G401 (cell line): ENCODE results near the gene SLC5A5. TPM values are rescaled to one million over a fixed set of nuclear protein-coding genes. Genes with fewer than 3 reads are reported as not detected.

ENCODE experiments used
- DNase-seq: peaks from one replicate; pipeline ENCODE4 v3.0.0-alpha.2; 2015; ENCODE audit warnings: low spot score
- in situ Hi-C: cut with HindIII; loops from 2 replicates; pipeline ENCODE4 v1.10.0; 2016; ENCODE audit warnings: low sequenced_read_pairs, mixed read lengths
- total RNA-seq: library from RNA; depleted of rRNA; stranded (reverse); fragments of >200 nt; shearing (Covaris generic); gene quantifications from 2 replicates; pipeline ENCODE4 v1.2.3, GENCODE V29; 2014

SLC5A5 gene
- total RNA-seq, 1 experiment from 2014 or later, result 3.2 TPM

GRCh38 chr19:17843908-17844490, 27.7 kb upstream of the SLC5A5 start:
- in situ Hi-C loops, result no loop called here
- no peak for DNase-seq

GRCh38 chr19:17846146-17846545, 25.6 kb upstream of the SLC5A5 start:
- DNase-seq, result no peak
- in situ Hi-C loops, result no loop called here

- in situ Hi-C loops, result no loop called here
- peak; percentile 66 for DNase-seq
These were observed 24.0 kb upstream of the SLC5A5 start, which contains the start of gene JAK3 for GRCh38 chr19:17847538-17848366. TSS of gene JAK3 (minus strand) at chr19:17847982. CDS start at chr19:17844417, 3,565 bp downstream.

GRCh38 chr19:17848595-17849292, 23.0 kb upstream of the SLC5A5 start:
- DNase-seq, result peak; percentile 61

GRCh38 chr19:17854061-17854460, 17.7 kb upstream of the SLC5A5 start:
- in situ Hi-C loops, result no loop called here
- DNase-seq, result no peak

More at GRCh38 chr19:17848595-17849292, 23.0 kb upstream of the SLC5A5 start:
- in situ Hi-C loops, result no loop called here

GRCh38 chr19:17855280-17856152, 16.2 kb upstream of the SLC5A5 start:
- DNase-seq, result peak; percentile 81
- in situ Hi-C loops, result no loop called here

- in situ Hi-C loops, result no loop called here
- peak; percentile 100 for DNase-seq
These were observed 12.0 kb upstream of the SLC5A5 start, which contains the start of gene RPL18A for GRCh38 chr19:17859533-17860330. TSS of gene RPL18A (plus strand) at chr19:17859910. CDS start at chr19:17859957, 47 bp downstream.

- no peak for DNase-seq
- in situ Hi-C loops, result no loop called here
These were observed 11.3 kb upstream of the SLC5A5 start for GRCh38 chr19:17860331-17860992.

GRCh38 chr19:17860993-17861360, 10.8 kb upstream of the SLC5A5 start:
- in situ Hi-C loops, result no loop called here
- no peak for DNase-seq

- in situ Hi-C loops, result no loop called here
- DNase-seq, result no peak
These were observed 10.0 kb upstream of the SLC5A5 start for GRCh38 chr19:17861542-17862402.

- in situ Hi-C loops, result no loop called here
These were observed 8.8 kb upstream of the SLC5A5 start for GRCh38 chr19:17862711-17863519.

GRCh38 chr19:17863520-17864182, 8.1 kb upstream of the SLC5A5 start:
- in situ Hi-C loops, result no loop called here
- DNase-seq, result peak; percentile 69

More at GRCh38 chr19:17862711-17863519, 8.8 kb upstream of the SLC5A5 start:
- no peak for DNase-seq

GRCh38 chr19:17865364-17866311, 6.1 kb upstream of the SLC5A5 start:
- in situ Hi-C loops, result no loop called here
- peak; percentile 49 for DNase-seq

GRCh38 chr19:17866312-17866963, 5.3 kb upstream of the SLC5A5 start:
- in situ Hi-C loops, result no loop called here
- DNase-seq, result no peak
